ENCODE data around the gene OR10H1.

OR10H1 gene

GRCh38 chr19:15815306-15815705, at the start of gene OR10H1:
TSS of gene OR10H1 (minus strand) at chr19:15815664. CDS start at chr19:15808037, 7,627 bp downstream.
- TF ChIP-seq CSRNP3 (CRISPR knock-in tag; IDR thresholded peaks at IDR 0.05) (no peak), RARB (CRISPR knock-in tag; IDR thresholded peaks at IDR 0.05) (no peak)
- no peak for ATAC-seq

- no peak for ATAC-seq
- TF ChIP-seq CREB5 (CRISPR knock-in tag; IDR thresholded peaks at IDR 0.05; ENCODE audit: low read depth): no peak
- no peak for TF ChIP-seq PPARA (CRISPR knock-in tag; IDR thresholded peaks at IDR 0.05; ENCODE audit: borderline replicate concordance)
- no peak for TF ChIP-seq ARNTL (CRISPR knock-in tag; IDR thresholded peaks at IDR 0.05; ENCODE audit: borderline replicate concordance, low read depth)
- no peak for TF ChIP-seq BACH2 (CRISPR knock-in tag; IDR thresholded peaks at IDR 0.05; ENCODE audit: borderline replicate concordance)
- no peak for TF ChIP-seq TCF4 (CRISPR knock-in tag; IDR thresholded peaks at IDR 0.05; ENCODE audit: borderline replicate concordance)
- TF ChIP-seq CSDC2 (CRISPR knock-in tag; IDR thresholded peaks at IDR 0.05): no peak
- no peak for TF ChIP-seq OSR1 (CRISPR knock-in tag; IDR thresholded peaks at IDR 0.05)
- no peak for TF ChIP-seq GLIS3 (CRISPR knock-in tag; IDR thresholded peaks at IDR 0.05)
- no peak for TF ChIP-seq ZNF565 (CRISPR knock-in tag; conservative IDR thresholded peaks at IDR 0.05; ENCODE audit: low read depth)
- no peak for TF ChIP-seq ZNF8 (CRISPR knock-in tag; IDR thresholded peaks at IDR 0.05)
- TF ChIP-seq ZNF70 (CRISPR knock-in tag; IDR thresholded peaks at IDR 0.05): no peak
- no peak for TF ChIP-seq ISL1 (CRISPR knock-in tag; IDR thresholded peaks at IDR 0.05)
- TF ChIP-seq TOX (CRISPR knock-in tag; IDR thresholded peaks at IDR 0.05; ENCODE audit: borderline replicate concordance): no peak
- TF ChIP-seq CSRNP3 (CRISPR knock-in tag; IDR thresholded peaks at IDR 0.05): no peak
- TF ChIP-seq RARB (CRISPR knock-in tag; IDR thresholded peaks at IDR 0.05): no peak
- TF ChIP-seq ESRRG (CRISPR knock-in tag; IDR thresholded peaks at IDR 0.05): no peak
- no peak for TF ChIP-seq POU6F1 (CRISPR knock-in tag; IDR thresholded peaks at IDR 0.05; ENCODE audit: borderline replicate concordance, low read depth)
- no peak for TF ChIP-seq PATZ1 (CRISPR knock-in tag; IDR thresholded peaks at IDR 0.05; ENCODE audit: borderline replicate concordance)
- no peak for TF ChIP-seq ZC3H10 (CRISPR knock-in tag; IDR thresholded peaks at IDR 0.05)
These were observed 49.4 kb upstream of the OR10H1 start for GRCh38 chr19:15864824-15865223.

GRCh38 chr19:15863272-15863671, 47.8 kb upstream of the OR10H1 start:
- TF ChIP-seq PATZ1 (CRISPR knock-in tag; IDR thresholded peaks at IDR 0.05; ENCODE audit: borderline replicate concordance) (no peak), SNAI2 (CRISPR knock-in tag; IDR thresholded peaks at IDR 0.05) (no peak), TSHZ2 (CRISPR knock-in tag; IDR thresholded peaks at IDR 0.05) (no peak), ZFP3 (CRISPR knock-in tag; IDR thresholded peaks at IDR 0.05) (no peak)
- ATAC-seq: no peak
